ENCODE data around the gene FBXO9.

DNA sequence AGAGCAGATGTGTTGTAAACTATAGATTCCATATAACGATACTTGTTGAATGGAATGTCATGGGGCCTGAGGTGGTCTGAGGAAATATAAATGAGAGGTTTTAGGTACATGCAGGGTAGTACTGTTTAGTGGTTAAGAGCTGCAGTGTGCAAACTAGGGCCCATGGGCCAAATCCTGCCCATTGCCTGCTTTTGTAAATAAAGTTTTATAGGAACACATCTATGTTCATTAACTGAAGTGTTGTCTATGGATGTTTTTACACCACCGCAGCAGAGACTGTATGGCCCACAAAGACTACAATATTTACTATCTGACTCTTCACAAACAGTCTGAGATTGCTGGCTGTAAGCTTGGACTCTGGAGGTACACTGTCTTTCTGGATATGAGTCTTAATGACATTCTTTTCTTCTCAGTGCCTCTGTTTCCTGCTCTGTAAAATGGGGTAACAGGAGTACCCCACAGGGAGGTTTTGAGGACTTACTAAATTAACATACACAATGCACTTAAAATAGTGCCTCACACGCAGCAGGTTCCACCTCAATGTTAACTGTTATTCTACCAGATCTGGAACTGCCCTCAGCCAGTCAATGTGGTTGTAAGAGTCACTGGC, 70.9 kb downstream of the FBXO9 start:
- TF ChIP-seq, protein P1, sequence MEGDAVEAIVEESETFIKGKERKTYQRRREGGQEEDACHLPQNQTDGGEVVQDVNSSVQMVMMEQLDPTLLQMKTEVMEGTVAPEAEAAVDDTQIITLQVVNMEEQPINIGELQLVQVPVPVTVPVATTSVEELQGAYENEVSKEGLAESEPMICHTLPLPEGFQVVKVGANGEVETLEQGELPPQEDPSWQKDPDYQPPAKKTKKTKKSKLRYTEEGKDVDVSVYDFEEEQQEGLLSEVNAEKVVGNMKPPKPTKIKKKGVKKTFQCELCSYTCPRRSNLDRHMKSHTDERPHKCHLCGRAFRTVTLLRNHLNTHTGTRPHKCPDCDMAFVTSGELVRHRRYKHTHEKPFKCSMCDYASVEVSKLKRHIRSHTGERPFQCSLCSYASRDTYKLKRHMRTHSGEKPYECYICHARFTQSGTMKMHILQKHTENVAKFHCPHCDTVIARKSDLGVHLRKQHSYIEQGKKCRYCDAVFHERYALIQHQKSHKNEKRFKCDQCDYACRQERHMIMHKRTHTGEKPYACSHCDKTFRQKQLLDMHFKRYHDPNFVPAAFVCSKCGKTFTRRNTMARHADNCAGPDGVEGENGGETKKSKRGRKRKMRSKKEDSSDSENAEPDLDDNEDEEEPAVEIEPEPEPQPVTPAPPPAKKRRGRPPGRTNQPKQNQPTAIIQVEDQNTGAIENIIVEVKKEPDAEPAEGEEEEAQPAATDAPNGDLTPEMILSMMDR (IDR thresholded peaks at IDR 0.05): no peak
- TF ChIP-seq EZH2phosphoT487 (IDR thresholded peaks at IDR 0.05) (no peak), EZH2 (IDR thresholded peaks at IDR 0.05) (no peak)

Data from neural progenitor cell (in vitro differentiated cells).